Measurements from ENCODE around the gene TMEM8B.

TMEM8B gene

GRCh38 chr9:35806101-35806500 is 22.9 kb upstream of the TMEM8B start:
- no peak for DNase-seq (ENCODE audit: low read depth)
- H3K4me3 ChIP-seq (ENCODE audit: low read depth, low read length): no peak overlapping the region
- TF ChIP-seq POLR2A (IDR thresholded peaks at IDR 0.05; ENCODE audit: extremely low read depth, insufficient read length) (no peak), MAX (IDR thresholded peaks at IDR 0.05; ENCODE audit: low read depth, low read length) (no peak), MYC (IDR thresholded peaks at IDR 0.05; ENCODE audit: low read depth, low read length) (no peak)
- TF ChIP-seq, protein P1, sequence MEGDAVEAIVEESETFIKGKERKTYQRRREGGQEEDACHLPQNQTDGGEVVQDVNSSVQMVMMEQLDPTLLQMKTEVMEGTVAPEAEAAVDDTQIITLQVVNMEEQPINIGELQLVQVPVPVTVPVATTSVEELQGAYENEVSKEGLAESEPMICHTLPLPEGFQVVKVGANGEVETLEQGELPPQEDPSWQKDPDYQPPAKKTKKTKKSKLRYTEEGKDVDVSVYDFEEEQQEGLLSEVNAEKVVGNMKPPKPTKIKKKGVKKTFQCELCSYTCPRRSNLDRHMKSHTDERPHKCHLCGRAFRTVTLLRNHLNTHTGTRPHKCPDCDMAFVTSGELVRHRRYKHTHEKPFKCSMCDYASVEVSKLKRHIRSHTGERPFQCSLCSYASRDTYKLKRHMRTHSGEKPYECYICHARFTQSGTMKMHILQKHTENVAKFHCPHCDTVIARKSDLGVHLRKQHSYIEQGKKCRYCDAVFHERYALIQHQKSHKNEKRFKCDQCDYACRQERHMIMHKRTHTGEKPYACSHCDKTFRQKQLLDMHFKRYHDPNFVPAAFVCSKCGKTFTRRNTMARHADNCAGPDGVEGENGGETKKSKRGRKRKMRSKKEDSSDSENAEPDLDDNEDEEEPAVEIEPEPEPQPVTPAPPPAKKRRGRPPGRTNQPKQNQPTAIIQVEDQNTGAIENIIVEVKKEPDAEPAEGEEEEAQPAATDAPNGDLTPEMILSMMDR (IDR thresholded peaks at IDR 0.05; ENCODE audit: low read depth, low read length): no peak

- no peak for TF ChIP-seq MYC (IDR thresholded peaks at IDR 0.05; ENCODE audit: low read depth, low read length)
- no peak for TF ChIP-seq MAX (IDR thresholded peaks at IDR 0.05; ENCODE audit: low read depth, low read length)
- no peak for TF ChIP-seq POLR2A (IDR thresholded peaks at IDR 0.05; ENCODE audit: extremely low read depth, insufficient read length)
- TF ChIP-seq, protein P1 (IDR thresholded peaks at IDR 0.05; ENCODE audit: low read depth, low read length): no peak
- H3K4me3 ChIP-seq (ENCODE audit: low read depth, low read length): no peak overlapping the region
- DNase-seq (ENCODE audit: low read depth): no peak
Observed at GRCh38 chr9:35808433-35808832, 20.6 kb upstream of the TMEM8B start.

GRCh38 chr9:35810122-35810521 is 18.9 kb upstream of the TMEM8B start:
- TF ChIP-seq POLR2A (IDR thresholded peaks at IDR 0.05; ENCODE audit: extremely low read depth, insufficient read length): no peak
- TF ChIP-seq MYC (IDR thresholded peaks at IDR 0.05; ENCODE audit: low read depth, low read length): no peak
- TF ChIP-seq, protein P1 (IDR thresholded peaks at IDR 0.05; ENCODE audit: low read depth, low read length): no peak
- TF ChIP-seq MAX (IDR thresholded peaks at IDR 0.05; ENCODE audit: low read depth, low read length): no peak
- no peak for DNase-seq (ENCODE audit: low read depth)
- no peak overlapping the region for H3K4me3 ChIP-seq (ENCODE audit: low read depth, low read length)

DNA sequence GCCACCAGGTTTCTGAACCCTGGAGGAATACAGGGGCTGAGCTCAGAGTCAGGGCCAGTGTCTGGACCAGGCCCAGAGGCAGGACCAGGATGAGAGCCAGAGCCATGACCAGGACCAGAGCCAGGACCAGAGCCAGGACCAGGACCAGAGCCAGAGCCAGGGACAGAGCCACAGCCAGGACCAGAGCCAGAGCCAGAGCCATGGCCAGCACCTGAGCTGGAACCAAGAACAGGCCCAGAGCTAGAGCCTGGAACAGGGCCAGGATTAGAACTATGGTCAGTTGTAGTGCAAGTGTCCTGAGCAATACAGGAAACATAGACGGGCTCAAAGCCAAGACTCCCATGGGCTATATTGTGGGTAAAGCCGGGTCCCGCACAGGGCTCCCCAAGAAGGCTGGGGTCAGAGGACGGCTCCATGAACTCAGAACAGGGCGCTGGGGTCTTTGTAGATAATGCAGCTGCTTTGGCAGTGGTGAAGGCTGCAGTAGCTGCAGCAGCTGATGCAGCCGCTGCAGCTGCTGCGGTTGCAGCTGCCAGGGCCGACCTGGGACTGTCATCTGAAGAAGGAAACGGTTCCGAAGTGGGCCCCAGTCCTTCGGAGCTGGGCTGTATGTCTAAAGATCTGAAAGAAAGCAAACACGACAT is 17.5 kb upstream of the TMEM8B start:
- DNase-seq (ENCODE audit: low read depth): no peak
- peak overlapping the region; percentile 56 for H3K4me3 ChIP-seq (ENCODE audit: low read depth, low read length)
- TF ChIP-seq MYC (IDR thresholded peaks at IDR 0.05; ENCODE audit: low read depth, low read length) (no peak), MAX (IDR thresholded peaks at IDR 0.05; ENCODE audit: low read depth, low read length) (no peak), POLR2A (IDR thresholded peaks at IDR 0.05; ENCODE audit: extremely low read depth, insufficient read length) (no peak)
- TF ChIP-seq, protein P1 (IDR thresholded peaks at IDR 0.05; ENCODE audit: low read depth, low read length): no peak

DNA sequence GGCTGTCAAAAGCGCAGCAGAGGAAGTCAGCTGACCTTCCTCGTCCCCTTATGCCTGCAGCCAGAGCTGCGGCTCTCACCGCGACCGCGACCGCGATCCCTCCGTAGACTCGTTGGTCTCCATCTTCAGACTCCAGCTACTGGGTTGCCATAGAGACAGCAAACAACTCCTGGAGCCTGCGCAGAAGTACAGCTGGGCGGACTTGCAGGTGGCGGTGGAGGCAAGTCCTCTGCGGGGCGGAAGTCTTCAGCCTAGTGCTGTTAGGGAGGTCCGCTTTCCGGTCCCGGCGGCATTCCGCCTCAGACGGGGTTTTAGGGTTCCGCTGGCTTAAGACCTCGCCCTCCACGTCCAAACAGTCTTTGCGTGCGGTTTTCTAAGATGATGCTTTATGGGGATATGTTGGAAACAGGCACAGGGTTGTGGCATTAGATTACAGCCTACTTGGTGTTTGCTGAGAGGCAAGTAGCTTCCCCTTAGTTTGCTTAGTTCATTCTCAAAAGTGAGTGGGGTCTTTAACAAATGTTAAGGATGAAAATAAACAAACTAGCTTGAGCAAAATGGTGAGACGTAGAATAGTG is 16.9 kb upstream of the TMEM8B start, which contains the start of gene SPAG8:
SPAG8 (minus strand) TSS at position 238 of the 578 bp plus-strand sequence; CDS start at position 123, 115 bp downstream.
- DNase-seq (ENCODE audit: low read depth): peak; percentile 95
- H3K4me3 ChIP-seq (ENCODE audit: low read depth, low read length): peak within 1 kb of the TSS; percentile 56
- TF ChIP-seq MAX (IDR thresholded peaks at IDR 0.05; ENCODE audit: low read depth, low read length) (peak; percentile 43), MYC (IDR thresholded peaks at IDR 0.05; ENCODE audit: low read depth, low read length) (peak; percentile 48), POLR2A (IDR thresholded peaks at IDR 0.05; ENCODE audit: extremely low read depth, insufficient read length) (no peak)
- TF ChIP-seq, protein P1 (IDR thresholded peaks at IDR 0.05; ENCODE audit: low read depth, low read length): no peak
